ENCODE results near the gene TTLL5. TPM values are rescaled to one million over a fixed set of nuclear protein-coding genes. Genes with fewer than 3 reads are reported as not detected.
A peak's percentile ranks its signal among the peaks of the same experiment; 100 is the strongest.

The TTLL5 gene
- total RNA-seq, 1 donor from 2014 or later: 43.1 TPM

DNA sequence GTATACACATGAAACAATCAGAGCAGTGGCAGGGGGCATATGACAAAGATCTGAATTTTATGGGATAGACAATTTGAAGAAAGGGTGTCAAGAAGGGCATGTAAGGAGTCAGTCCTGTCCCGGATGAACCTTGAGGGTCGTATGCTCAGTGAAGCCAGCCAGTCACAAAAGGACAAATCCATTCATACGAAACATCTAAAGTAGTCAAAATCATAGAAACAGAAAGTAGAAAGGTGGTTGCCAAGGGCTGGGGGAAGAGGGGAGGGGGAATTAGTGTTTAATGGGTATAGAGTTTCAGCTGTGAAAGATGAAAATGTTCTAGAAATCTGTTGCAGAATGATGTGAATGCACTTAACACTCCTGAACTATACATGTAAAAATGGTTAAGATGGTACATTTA is 163.3 kb downstream of the TTLL5 start:
- peaks cover 22% of the 10 kb centered on the region for H3K4me1 Mint-ChIP-seq (ENCODE audit: low read depth, unreplicated experiment)
- H3K36me3 Mint-ChIP-seq (ENCODE audit: unreplicated experiment): no peaks in the 10 kb centered on the region
- H3K27ac Mint-ChIP-seq (ENCODE audit: unreplicated experiment): no peak overlapping the region
- DNase-seq: no peak
- no peak for TF ChIP-seq CTCF (IDR thresholded peaks at IDR 0.05; ENCODE audit: partially characterized antibody, unreplicated experiment)
- H3K9me3 Mint-ChIP-seq (ENCODE audit: unreplicated experiment): no peaks in the 10 kb centered on the region
- H3K27me3 Mint-ChIP-seq (ENCODE audit: unreplicated experiment): no peaks in the 10 kb centered on the region
- no peak overlapping the region for H3K4me3 Mint-ChIP-seq (ENCODE audit: unreplicated experiment)

- TF ChIP-seq CTCF (IDR thresholded peaks at IDR 0.05; ENCODE audit: partially characterized antibody, unreplicated experiment): no peak
- Mint-ChIP-seq H3K27ac (ENCODE audit: unreplicated experiment) (no peak overlapping the region), H3K27me3 (ENCODE audit: unreplicated experiment) (no peaks in the 10 kb centered on the region), H3K4me3 (ENCODE audit: unreplicated experiment) (no peak overlapping the region), H3K36me3 (ENCODE audit: unreplicated experiment) (no peaks in the 10 kb centered on the region), H3K4me1 (ENCODE audit: low read depth, unreplicated experiment) (peaks cover 22% of the 10 kb centered on the region), H3K9me3 (ENCODE audit: unreplicated experiment) (peaks cover 2% of the 10 kb centered on the region)
- no peak for DNase-seq
Measured at GRCh38 chr14:75825147-75825592, 164.1 kb downstream of the TTLL5 start.

DNA sequence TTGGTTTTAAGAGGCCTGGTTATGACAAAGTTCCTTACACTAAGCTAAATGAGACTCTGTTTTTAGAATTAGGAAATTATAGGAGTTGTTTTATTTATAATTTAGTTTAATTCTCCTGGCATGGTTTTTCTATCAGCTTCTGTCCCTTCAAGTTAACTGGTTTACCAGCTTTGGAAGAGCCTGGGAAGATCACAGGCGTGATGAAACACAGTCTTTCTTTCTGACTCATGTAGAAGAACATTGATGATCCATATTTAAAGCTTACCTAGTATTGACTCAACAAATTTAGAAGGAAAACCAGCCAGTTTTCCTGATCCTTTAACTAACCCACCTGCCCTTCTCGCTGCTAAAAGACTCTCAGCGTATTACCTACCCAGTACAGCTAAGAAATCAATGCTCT is 165.6 kb downstream of the TTLL5 start:
- Mint-ChIP-seq H3K4me3 (ENCODE audit: unreplicated experiment) (no peak overlapping the region), H3K27me3 (ENCODE audit: unreplicated experiment) (no peaks in the 10 kb centered on the region), H3K9me3 (ENCODE audit: unreplicated experiment) (peaks cover 2% of the 10 kb centered on the region), H3K4me1 (ENCODE audit: low read depth, unreplicated experiment) (peaks cover 22% of the 10 kb centered on the region), H3K36me3 (ENCODE audit: unreplicated experiment) (no peaks in the 10 kb centered on the region), H3K27ac (ENCODE audit: unreplicated experiment) (no peak overlapping the region)
- TF ChIP-seq CTCF (IDR thresholded peaks at IDR 0.05; ENCODE audit: partially characterized antibody, unreplicated experiment): no peak
- DNase-seq: no peak

GRCh38 chr14:75827331-75827730 is 166.3 kb downstream of the TTLL5 start:
- no peak for DNase-seq
- no peaks in the 10 kb centered on the region for H3K27me3 Mint-ChIP-seq (ENCODE audit: unreplicated experiment)
- TF ChIP-seq CTCF (IDR thresholded peaks at IDR 0.05; ENCODE audit: partially characterized antibody, unreplicated experiment): no peak
- H3K4me3 Mint-ChIP-seq (ENCODE audit: unreplicated experiment): no peak overlapping the region
- H3K36me3 Mint-ChIP-seq (ENCODE audit: unreplicated experiment): no peaks in the 10 kb centered on the region
- peaks cover 22% of the 10 kb centered on the region for H3K4me1 Mint-ChIP-seq (ENCODE audit: low read depth, unreplicated experiment)
- peaks cover 2% of the 10 kb centered on the region for H3K9me3 Mint-ChIP-seq (ENCODE audit: unreplicated experiment)
- peak overlapping the region; percentile 69 for H3K27ac Mint-ChIP-seq (ENCODE audit: unreplicated experiment)

DNA sequence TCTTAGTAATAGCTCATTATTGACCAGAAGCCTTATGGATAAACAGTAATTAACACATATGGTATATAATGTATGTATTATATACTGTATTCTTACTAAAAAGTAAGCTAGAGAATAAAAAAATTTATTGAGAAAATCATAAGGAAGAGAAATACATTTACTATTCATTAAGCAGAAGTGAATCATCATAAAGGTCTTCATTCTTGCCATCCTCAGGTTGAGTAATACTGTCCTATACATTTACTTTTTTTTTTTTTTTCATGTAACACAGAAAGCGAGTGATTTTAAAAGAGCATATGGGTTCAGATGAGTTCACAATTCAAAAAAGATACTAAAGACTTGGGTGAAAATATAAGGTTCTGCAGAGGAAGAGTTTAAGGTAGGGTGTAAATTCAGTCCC is 168.3 kb downstream of the TTLL5 start:
- H3K27ac Mint-ChIP-seq (ENCODE audit: unreplicated experiment): no peak overlapping the region
- H3K4me3 Mint-ChIP-seq (ENCODE audit: unreplicated experiment): no peak overlapping the region
- H3K27me3 Mint-ChIP-seq (ENCODE audit: unreplicated experiment): peaks cover 2% of the 10 kb centered on the region
- no peaks in the 10 kb centered on the region for H3K36me3 Mint-ChIP-seq (ENCODE audit: unreplicated experiment)
- H3K4me1 Mint-ChIP-seq (ENCODE audit: low read depth, unreplicated experiment): peaks cover 26% of the 10 kb centered on the region
- peaks cover 2% of the 10 kb centered on the region for H3K9me3 Mint-ChIP-seq (ENCODE audit: unreplicated experiment)
- DNase-seq: no peak
- no peak for TF ChIP-seq CTCF (IDR thresholded peaks at IDR 0.05; ENCODE audit: partially characterized antibody, unreplicated experiment)
